ENCODE measurements around the gene POLN.

GRCh38 chr4:2075171-2075986 is 166.5 kb downstream of the POLN start:
- TF ChIP-seq FOXJ3 (CRISPR knock-in tag; IDR thresholded peaks at IDR 0.05; ENCODE audit: borderline replicate concordance) (no peak), MLX (CRISPR knock-in tag; IDR thresholded peaks at IDR 0.05) (no peak)
- TF ChIP-seq, protein P1, sequence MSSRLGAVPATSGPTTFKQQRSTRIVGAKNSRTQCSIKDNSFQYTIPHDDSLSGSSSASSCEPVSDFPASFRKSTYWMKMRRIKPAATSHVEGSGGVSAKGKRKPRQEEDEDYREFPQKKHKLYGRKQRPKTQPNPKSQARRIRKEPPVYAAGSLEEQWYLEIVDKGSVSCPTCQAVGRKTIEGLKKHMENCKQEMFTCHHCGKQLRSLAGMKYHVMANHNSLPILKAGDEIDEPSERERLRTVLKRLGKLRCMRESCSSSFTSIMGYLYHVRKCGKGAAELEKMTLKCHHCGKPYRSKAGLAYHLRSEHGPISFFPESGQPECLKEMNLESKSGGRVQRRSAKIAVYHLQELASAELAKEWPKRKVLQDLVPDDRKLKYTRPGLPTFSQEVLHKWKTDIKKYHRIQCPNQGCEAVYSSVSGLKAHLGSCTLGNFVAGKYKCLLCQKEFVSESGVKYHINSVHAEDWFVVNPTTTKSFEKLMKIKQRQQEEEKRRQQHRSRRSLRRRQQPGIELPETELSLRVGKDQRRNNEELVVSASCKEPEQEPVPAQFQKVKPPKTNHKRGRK (CRISPR knock-in tag; IDR thresholded peaks at IDR 0.05; ENCODE audit: borderline replicate concordance), result no peak

All from WTC11 (cell line).